Endothelial cell of umbilical vein (primary cell): ENCODE measurements around the gene CUX1. TPM values are rescaled to one million over a fixed set of nuclear protein-coding genes. Genes with fewer than 3 reads are reported as not detected.

ENCODE experiments used
- BruUV-seq: library from RNA; stranded (reverse); fragments of 400-500 nt; replicated peaks from 2 replicates; lab custom pipeline; 2021; lab: Mats Ljungman, UMichigan
- CTCF ChIA-PET: fragments of 300-600, 350-600 bp; sonication (Branson Sonifier 250); formaldehyde crosslinking; loops from one replicate; lab custom pipeline; 2021; ENCODE audit warnings: antibody characterized with exemption, inconsistent platforms; lab: Charles Lee
- POLR2A ChIA-PET: fragments of 300-600, 350-600 bp; sonication (Branson Sonifier 250); formaldehyde crosslinking; loops from one replicate; lab custom pipeline; 2021; ENCODE audit warnings: antibody characterized with exemption, inconsistent platforms; lab: Charles Lee
- DNase-seq: peaks from one replicate; pipeline ENCODE4 v3.0.0-alpha.2; 2011; ENCODE audit warnings: low read depth, low spot score
- FAIRE-seq: peaks from 2 replicates; lab custom pipeline; 2011; peaks lifted over from hg19 to GRCh38; lab: Jason Lieb, UNC
- H2AFZ ChIP-seq: 2 replicates; pipeline ENCODE4 v1.6.0; 2012; ENCODE audit warnings: low read depth, low read length, control low read depth, inconsistent platforms
- H3K27ac ChIP-seq: 2 replicates; pipeline ENCODE4 v1.5.1; 2011; ENCODE audit warnings: low read depth, mild to moderate bottlenecking, control low read depth, low read length, moderate library complexity; ENCODE audit not compliant: insufficient read depth
- H3K27me3 ChIP-seq, 2 experiments: 2 replicates each; pipeline versions ENCODE4 v1.6.0 to v1.6.1; 2011; ENCODE audit warnings: low read length in 2 of 2, mixed read lengths in 1 of 2; ENCODE audit not compliant: control insufficient read depth in 2 of 2, insufficient read depth in 2 of 2
- H3K36me3 ChIP-seq, 2 experiments: 2 replicates in 1 of 2; 3 replicates in 1 of 2; pipeline ENCODE4 v1.5.1; 2011; ENCODE audit warnings: low read length in 2 of 2, mild to moderate bottlenecking in 1 of 2, moderate library complexity in 1 of 2; ENCODE audit not compliant: control insufficient read depth in 2 of 2, insufficient read depth in 2 of 2; ENCODE audit errors: extremely low read depth in 1 of 2
- H3K4me1 ChIP-seq: 3 replicates; pipeline ENCODE4 v1.5.1; 2011; ENCODE audit warnings: mild to moderate bottlenecking, low read length; ENCODE audit not compliant: control insufficient read depth, insufficient read depth; ENCODE audit errors: extremely low read depth
- H3K4me2 ChIP-seq: 2 replicates; pipeline ENCODE4 v1.6.1; 2011; ENCODE audit warnings: low read length, control low read depth, mixed read lengths; ENCODE audit not compliant: insufficient read depth
- H3K4me3 ChIP-seq, 3 experiments: fragments of 200-600 bp in 1 of 3; sonication (generic), shearing (Covaris generic) in 1 of 3; replicated peaks in 1 of 3; 2 replicates each; pipeline ENCODE4 v1.5.1; 2011 to 2016; ENCODE audit warnings: control low read depth in 3 of 3, low read length in 3 of 3, mild to moderate bottlenecking in 2 of 3, inconsistent platforms in 1 of 3, low read depth in 1 of 3, moderate library complexity in 1 of 3; ENCODE audit not compliant: insufficient read depth in 1 of 3
- H3K79me2 ChIP-seq: 2 replicates; pipeline ENCODE4 v1.6.0; 2012; ENCODE audit warnings: low read length, inconsistent platforms; ENCODE audit not compliant: control insufficient read depth, insufficient read depth
- H3K9ac ChIP-seq: replicated peaks from 2 replicates; pipeline ENCODE3; 2011; ENCODE audit warnings: low read length, control low read depth; ENCODE audit not compliant: insufficient read depth; ENCODE audit errors: extremely low read depth
- H3K9me1 ChIP-seq: replicated peaks from 3 replicates; pipeline ENCODE4 v1.6.0; 2011; ENCODE audit warnings: mild to moderate bottlenecking, low read length; ENCODE audit not compliant: control insufficient read depth, insufficient read depth; ENCODE audit errors: extremely low read depth
- H3K9me3 ChIP-seq: replicated peaks from 2 replicates; pipeline ENCODE4 v1.5.1; 2012; ENCODE audit warnings: low read length, inconsistent platforms; ENCODE audit not compliant: control insufficient read depth, insufficient read depth
- H4K20me1 ChIP-seq: replicated peaks from 2 replicates; pipeline ENCODE3; 2011; ENCODE audit warnings: mild to moderate bottlenecking, low read length; ENCODE audit not compliant: control insufficient read depth, insufficient read depth; ENCODE audit errors: extremely low read depth
- EZH2 ChIP-seq: IDR thresholded peaks from 2 replicates; pipeline ENCODE4 v1.6.1; 2012; ENCODE audit warnings: borderline replicate concordance, low read depth, mild to moderate bottlenecking, moderate library complexity, low read length, inconsistent platforms; ENCODE audit not compliant: severe bottlenecking
- FOS ChIP-seq: IDR thresholded peaks from 2 replicates; pipeline ENCODE4 v1.6.1; 2011; ENCODE audit warnings: mild to moderate bottlenecking, low read length, moderate library complexity, borderline replicate concordance; ENCODE audit not compliant: insufficient read depth
- GATA2 ChIP-seq: IDR thresholded peaks from 2 replicates; pipeline ENCODE4 v1.7.0; 2011; ENCODE audit warnings: low read depth, mild to moderate bottlenecking, moderate library complexity, mixed read lengths, low read length; ENCODE audit not compliant: insufficient read length, insufficient read depth
- JUN ChIP-seq: IDR thresholded peaks from 2 replicates; pipeline ENCODE4 v1.6.1; 2011; ENCODE audit warnings: borderline replicate concordance, low read depth; ENCODE audit not compliant: insufficient read length, insufficient read depth
- MAX ChIP-seq: IDR thresholded peaks from 2 replicates; pipeline ENCODE4 v1.6.1; 2011; ENCODE audit not compliant: insufficient read depth, insufficient read length
- MYC ChIP-seq: IDR thresholded peaks from one replicate; pipeline ENCODE4 v1.6.1; 2011; ENCODE audit warnings: mild to moderate bottlenecking, low read depth, low read length
- POLR2A ChIP-seq: IDR thresholded peaks from 2 replicates; pipeline ENCODE4 v1.6.1; 2012; ENCODE audit warnings: low read depth, mild to moderate bottlenecking, control low read depth, low read length
- POLR2AphosphoS5 ChIP-seq: IDR thresholded peaks from 2 replicates; pipeline ENCODE4 v1.6.1; 2012; ENCODE audit warnings: low read depth, mild to moderate bottlenecking, control low read depth, low read length, moderate library complexity; ENCODE audit not compliant: insufficient read depth
- dilution Hi-C: fragments of 300-500 bp; cut with MboI; formaldehyde crosslinking; loops from one replicate; pipeline ENCODE4 v1.15.0; 2019; ENCODE audit warnings: low sequenced_read_pairs; ENCODE audit not compliant: extremely low pct_ligation_motif_present
- intact Hi-C: fragments of 100-400 bp; cut with micrococcal nuclease; formaldehyde crosslinking; loops from one replicate; pipeline ENCODE4 v1.10.0; 2022
- polyA plus RNA-seq, 4 experiments: library from polyadenylated mRNA; depleted of rRNA in 3 of 4; stranded (reverse) in 3 of 4; unstranded in 1 of 4; fragments of >200 nt; gene quantifications; 2 replicates each; pipeline versions ENCODE4 v1.2.1 to v1.2.3, GENCODE V29; 2011 to 2012; ENCODE audit warnings: missing spikeins in 1 of 4
- total RNA-seq: library from RNA; stranded (reverse); gene quantifications from 2 replicates; pipeline ENCODE4 v1.2.3, GENCODE V29; 2021
- TF ChIP-seq, protein P1 (sequence below), 2 donors: IDR thresholded peaks; 1 replicate in 1 of 2; 2 replicates in 1 of 2; pipeline ENCODE4 v1.5.1; 2011; ENCODE audit warnings: low read length in 2 of 2, mild to moderate bottlenecking in 2 of 2, moderate library complexity in 2 of 2, control low read depth in 1 of 2, inconsistent platforms in 1 of 2, low read depth in 1 of 2; ENCODE audit not compliant: insufficient read depth in 1 of 2; ENCODE audit errors: extremely low read depth in 1 of 2

CUX1 gene
- total and polyA plus RNA-seq, 2 donors (not counting 3 experiments of a cell fraction or from before 2014, with no cell fraction given), result 13.8 to 49.8 TPM

DNA sequence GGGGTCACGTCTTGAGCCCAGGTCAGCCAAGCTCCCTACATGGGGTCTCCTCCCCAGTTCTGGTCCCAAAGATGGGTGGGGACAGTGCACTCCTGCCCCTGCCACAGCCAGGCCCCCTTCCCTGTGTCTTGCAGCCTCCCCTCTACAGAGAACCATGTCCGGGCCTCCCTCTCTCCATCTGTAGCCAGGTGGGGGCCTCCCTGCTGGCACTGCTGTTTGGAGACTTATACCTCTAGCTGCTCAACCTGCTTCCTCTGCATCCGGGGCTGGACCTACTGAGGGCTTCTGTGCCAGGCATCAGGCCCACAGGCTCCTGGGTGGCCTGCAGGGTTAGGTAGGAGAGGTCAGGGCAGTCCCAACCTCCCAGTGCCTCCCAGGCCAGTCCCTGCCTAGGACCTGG lies 477.2 kb downstream of the CUX1 start:
- Histone ChIP-seq H3K4me3 (no peak overlapping the region), H3K9ac (no peak overlapping the region), H3K36me3 (no peaks in the 10 kb centered on the region), H3K4me2 (no peak overlapping the region), H3K27ac (no peak overlapping the region), H3K9me3 (no peaks in the 10 kb centered on the region), H3K79me2 (no peaks in the 10 kb centered on the region), H3K4me1 (no peaks in the 10 kb centered on the region), H3K27me3 (peaks cover 0 to 4% of the 10 kb centered on the region in 2 experiments), H2AFZ (no peak overlapping the region), H3K9me1 (no peaks in the 10 kb centered on the region), H4K20me1 (no peaks in the 10 kb centered on the region)
- intact Hi-C loops (no loop called here), dilution Hi-C loops (no loop called here)
- ChIA-PET POLR2A (no interaction called here), CTCF (interaction anchor here (1.0 to 1.3 kb wide), 2 partner anchors 18 to 92 kb away, joined by 3 read pairs; no protein-coding TSS in a partner anchor)
- FAIRE-seq, result no peak
- DNase-seq, result no peak
- BruUV-seq, result no TSS peak
- TF ChIP-seq MAX (no peak), MYC (no peak), POLR2AphosphoS5 (no peak), GATA2 (no peak), JUN (no peak), FOS (no peak), EZH2 (no peak), POLR2A (no peak)
- TF ChIP-seq, protein P1, sequence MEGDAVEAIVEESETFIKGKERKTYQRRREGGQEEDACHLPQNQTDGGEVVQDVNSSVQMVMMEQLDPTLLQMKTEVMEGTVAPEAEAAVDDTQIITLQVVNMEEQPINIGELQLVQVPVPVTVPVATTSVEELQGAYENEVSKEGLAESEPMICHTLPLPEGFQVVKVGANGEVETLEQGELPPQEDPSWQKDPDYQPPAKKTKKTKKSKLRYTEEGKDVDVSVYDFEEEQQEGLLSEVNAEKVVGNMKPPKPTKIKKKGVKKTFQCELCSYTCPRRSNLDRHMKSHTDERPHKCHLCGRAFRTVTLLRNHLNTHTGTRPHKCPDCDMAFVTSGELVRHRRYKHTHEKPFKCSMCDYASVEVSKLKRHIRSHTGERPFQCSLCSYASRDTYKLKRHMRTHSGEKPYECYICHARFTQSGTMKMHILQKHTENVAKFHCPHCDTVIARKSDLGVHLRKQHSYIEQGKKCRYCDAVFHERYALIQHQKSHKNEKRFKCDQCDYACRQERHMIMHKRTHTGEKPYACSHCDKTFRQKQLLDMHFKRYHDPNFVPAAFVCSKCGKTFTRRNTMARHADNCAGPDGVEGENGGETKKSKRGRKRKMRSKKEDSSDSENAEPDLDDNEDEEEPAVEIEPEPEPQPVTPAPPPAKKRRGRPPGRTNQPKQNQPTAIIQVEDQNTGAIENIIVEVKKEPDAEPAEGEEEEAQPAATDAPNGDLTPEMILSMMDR (IDR thresholded peaks at IDR 0.05; ENCODE audit: extremely low read depth in 1 of 2, insufficient read depth in 1 of 2, low read depth in 1 of 2, low read length in 2 of 2), result no peak
